Measurements from ENCODE around the gene YJU2. TPM values are rescaled to one million over a fixed set of nuclear protein-coding genes. Genes with fewer than 3 reads are reported as not detected.
"Not testable (repeated sequence)": the region's sequence is repeated elsewhere in the genome, so short reads cannot be mapped to it uniquely, and the experiment has no call there.

The YJU2 gene
- total RNA-seq, 1 donor from 2014 or later, result 19.9 TPM

DNA sequence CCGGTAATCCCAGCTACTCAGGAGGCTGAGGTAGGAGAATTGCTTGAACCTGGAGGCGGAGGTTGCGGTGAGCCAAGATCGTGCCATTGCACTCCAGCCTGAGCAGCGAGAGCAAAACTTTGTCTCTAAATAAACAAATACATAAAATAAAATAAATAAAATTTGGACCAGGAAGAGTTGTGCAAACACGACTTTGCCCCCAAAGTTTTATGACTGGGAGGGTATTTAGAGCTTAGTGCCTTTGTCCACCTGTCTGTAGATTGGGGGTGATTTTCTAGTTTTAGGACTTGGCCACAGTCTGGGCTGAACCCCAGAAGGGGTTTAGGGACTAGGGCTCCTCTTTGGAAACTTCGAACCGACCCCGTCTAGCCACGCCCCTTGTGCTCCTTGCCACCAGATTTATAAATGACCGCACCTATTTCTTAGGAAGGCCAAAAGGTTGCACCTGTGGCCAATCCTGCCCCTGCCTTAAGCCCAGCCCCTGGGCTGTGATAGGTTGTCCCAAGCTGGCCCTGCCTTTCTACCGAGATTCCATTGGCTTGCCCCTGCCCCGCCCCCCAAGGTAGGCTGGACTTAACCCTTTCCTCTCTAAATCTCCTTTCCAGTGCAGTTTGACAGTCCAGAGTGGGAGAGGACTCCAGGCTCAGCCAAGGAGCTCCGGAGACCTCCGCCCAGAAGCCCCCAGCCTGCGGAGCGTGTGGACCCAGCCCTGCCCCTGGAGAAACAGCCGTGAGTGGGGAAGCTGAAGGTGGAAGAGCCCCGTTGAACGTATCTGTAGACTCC is 37.5 kb downstream of the YJU2 start:
- peaks cover 7% of the 10 kb centered on the region for H3K27me3 ChIP-seq
- H3K9me3 ChIP-seq, result no peaks in the 10 kb centered on the region
- no peaks in the 10 kb centered on the region for H3K36me3 ChIP-seq
- no peak overlapping the region for H3K4me3 ChIP-seq
- H3K27ac ChIP-seq, result no peak overlapping the region
- DNase-seq (ENCODE audit: extremely low spot score in 2 of 2), result no peak
- peaks cover 10% of the 10 kb centered on the region for H3K4me1 ChIP-seq
- intact Hi-C loops (cut with DNase I), result no loop called here
- TF ChIP-seq POLR2AphosphoS5 (IDR thresholded peaks at IDR 0.05; ENCODE audit: insufficient read depth in 1 of 2, low read depth in 1 of 2), result no peak
- TF ChIP-seq POLR2A (IDR thresholded peaks at IDR 0.05), result no peak
- no peak for TF ChIP-seq CTCF (IDR thresholded peaks at IDR 0.05)

GRCh38 chr19:4284974-4285373 is 38.1 kb downstream of the YJU2 start:
- H3K27ac ChIP-seq, result no peak overlapping the region
- H3K9me3 ChIP-seq, result no peaks in the 10 kb centered on the region
- DNase-seq (ENCODE audit: extremely low spot score in 2 of 2), result no peak
- no peaks in the 10 kb centered on the region for H3K36me3 ChIP-seq
- H3K4me1 ChIP-seq, result peaks cover 4% of the 10 kb centered on the region
- no peak overlapping the region for H3K4me3 ChIP-seq
- TF ChIP-seq POLR2A (IDR thresholded peaks at IDR 0.05) (no peak), CTCF (IDR thresholded peaks at IDR 0.05) (no peak), POLR2AphosphoS5 (IDR thresholded peaks at IDR 0.05; ENCODE audit: insufficient read depth in 1 of 2, low read depth in 1 of 2) (no peak)
- intact Hi-C loops (cut with DNase I), result no loop called here
- H3K27me3 ChIP-seq, result peaks cover 6% of the 10 kb centered on the region

DNA sequence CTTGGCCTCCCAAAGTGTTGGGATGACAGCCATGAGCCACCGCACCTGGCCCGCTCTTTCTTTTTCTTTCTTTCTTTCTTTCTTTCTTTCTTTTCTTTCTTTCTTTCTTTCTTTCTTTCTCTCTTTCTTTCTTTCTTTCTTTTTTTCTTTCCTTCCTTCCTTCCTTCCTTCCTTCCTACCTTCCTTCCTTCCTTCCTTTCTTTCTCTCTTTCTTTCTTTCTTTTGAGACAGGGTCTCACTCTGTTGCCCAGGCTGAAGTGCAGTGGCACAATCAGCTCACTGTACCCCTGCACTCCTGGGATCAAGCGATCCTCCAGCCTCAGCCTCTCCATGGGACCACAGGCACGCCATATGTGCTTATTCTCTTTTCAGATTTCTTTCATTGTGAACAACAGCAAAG is 39.3 kb downstream of the YJU2 start:
- intact Hi-C loops (cut with DNase I), result not testable (repeated sequence)

DNA sequence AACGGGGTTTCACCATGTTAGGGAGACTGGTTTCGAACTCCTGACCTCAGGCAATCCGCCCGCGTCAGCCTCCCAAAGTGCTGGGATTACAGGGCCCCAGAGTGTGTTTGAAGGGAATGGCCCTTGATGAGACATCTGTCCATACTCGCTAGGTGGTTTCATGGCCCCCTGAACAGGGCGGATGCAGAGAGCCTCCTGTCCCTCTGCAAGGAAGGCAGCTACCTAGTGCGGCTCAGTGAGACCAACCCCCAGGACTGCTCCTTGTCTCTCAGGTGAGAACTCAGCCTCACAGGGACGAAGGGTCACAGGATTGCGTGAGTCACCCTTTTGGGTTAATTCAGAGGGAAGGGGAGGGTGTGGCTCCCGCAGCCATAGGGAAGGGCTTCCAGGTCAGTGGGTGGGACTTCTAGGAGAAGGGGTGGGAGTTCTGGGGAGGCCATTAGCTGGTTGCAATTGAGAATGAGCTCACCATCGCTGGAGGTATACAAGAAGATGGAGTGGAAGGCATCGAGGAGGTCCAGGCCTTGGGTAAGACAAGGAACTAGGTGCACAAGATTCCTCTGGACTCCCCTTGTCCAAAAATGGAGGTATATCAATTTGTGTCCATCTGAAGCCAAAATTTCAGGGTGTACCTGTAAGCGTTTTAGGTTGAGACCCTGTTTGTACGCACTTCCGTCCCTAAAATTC is 41.4 kb downstream of the YJU2 start:
- Histone ChIP-seq H3K9me3 (no peaks in the 10 kb centered on the region), H3K27me3 (no peaks in the 10 kb centered on the region)
- no peak for TF ChIP-seq POLR2A (IDR thresholded peaks at IDR 0.05)

More for the DNA sequence above, 39.3 kb downstream of the YJU2 start:
- H3K36me3 ChIP-seq; H3K27me3 ChIP-seq; H3K4me1 ChIP-seq; H3K27ac ChIP-seq; DNase-seq (ENCODE audit: extremely low spot score in 2 of 2); H3K4me3 ChIP-seq; H3K9me3 ChIP-seq: not testable (repeated sequence)

GRCh38 chr19:4291184-4291732 is 44.4 kb downstream of the YJU2 start:
- Histone ChIP-seq H3K4me3 (no peak overlapping the region), H3K4me1 (no peaks in the 10 kb centered on the region), H3K27me3 (no peaks in the 10 kb centered on the region), H3K9me3 (no peaks in the 10 kb centered on the region), H3K36me3 (no peaks in the 10 kb centered on the region), H3K27ac (no peak overlapping the region)
- no peak for DNase-seq (ENCODE audit: extremely low spot score in 2 of 2)
- TF ChIP-seq POLR2A (IDR thresholded peaks at IDR 0.05) (no peak), CTCF (IDR thresholded peaks at IDR 0.05) (no peak), POLR2AphosphoS5 (IDR thresholded peaks at IDR 0.05; ENCODE audit: insufficient read depth in 1 of 2, low read depth in 1 of 2) (no peak)
- intact Hi-C loops (cut with DNase I), result no loop called here

More for the DNA sequence above, 41.4 kb downstream of the YJU2 start:
- no peaks in the 10 kb centered on the region for H3K36me3 ChIP-seq
- no peak for DNase-seq (ENCODE audit: extremely low spot score in 2 of 2)
- intact Hi-C loops (cut with DNase I), result no loop called here
- H3K4me1 ChIP-seq, result no peaks in the 10 kb centered on the region
- no peak overlapping the region for H3K27ac ChIP-seq
- no peak overlapping the region for H3K4me3 ChIP-seq

DNA sequence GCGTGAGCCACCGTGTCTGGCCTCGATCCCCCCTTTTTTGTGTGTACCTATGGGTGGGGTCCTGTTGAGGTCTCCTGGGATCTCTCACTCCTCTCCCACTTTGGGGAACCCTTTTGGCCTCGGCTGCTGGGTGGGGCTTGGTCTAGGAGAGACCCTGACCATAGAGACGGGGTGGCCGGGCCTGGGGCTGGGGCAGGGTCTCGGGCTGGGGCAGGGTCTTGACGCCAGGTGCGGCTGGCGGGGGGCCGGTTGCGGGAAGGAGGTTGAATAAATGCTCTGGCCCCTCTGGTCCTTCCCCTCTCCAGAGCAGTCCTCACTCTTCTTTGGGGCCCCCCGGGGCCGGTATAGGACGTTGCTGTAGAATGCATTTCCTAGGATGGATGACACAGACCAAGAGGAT is 45.6 kb downstream of the YJU2 start:
- Histone ChIP-seq H3K27ac (no peak overlapping the region), H3K27me3 (no peaks in the 10 kb centered on the region)
- intact Hi-C loops (cut with DNase I), result no loop called here

More for the DNA sequence above, 45.6 kb downstream of the YJU2 start:
- H3K4me1 ChIP-seq, result no peaks in the 10 kb centered on the region
- DNase-seq (ENCODE audit: extremely low spot score in 2 of 2), result no peak
- TF ChIP-seq CTCF (IDR thresholded peaks at IDR 0.05) (no peak), POLR2A (IDR thresholded peaks at IDR 0.05) (no peak), POLR2AphosphoS5 (IDR thresholded peaks at IDR 0.05; ENCODE audit: insufficient read depth in 1 of 2, low read depth in 1 of 2) (no peak)
- no peak overlapping the region for H3K4me3 ChIP-seq
- no peaks in the 10 kb centered on the region for H3K36me3 ChIP-seq
- no peaks in the 10 kb centered on the region for H3K9me3 ChIP-seq

Measured in vagina (tissue), 2 donors.